Central memory CD8-positive, alpha-beta T cell (primary cell): ENCODE data around the gene THEMIS.

Experiments used
- ATAC-seq: fragments of 150-1000 bp; cut with Tn5 transposase; replicated peaks from 2 replicates; pipeline ENCODE4 v1.10.0; 2022; ENCODE audit warnings: mild to moderate bottlenecking, moderate FRiP score, moderate number of reproducible peaks; ENCODE audit not compliant: poor library complexity, severe bottlenecking; ENCODE audit errors: extremely low read depth
- DNase-seq, 2 donors: peaks; one replicate each; pipeline ENCODE4 v3.0.0; 2021; ENCODE audit warnings: low spot score in 2 of 2
- H3K27ac Mint-ChIP-seq: one replicate; pipeline ENCODE4 v1.8.0; 2022; ENCODE audit warnings: low read depth, mild to moderate bottlenecking, moderate library complexity, mixed read lengths
- H3K27me3 Mint-ChIP-seq: one replicate; pipeline ENCODE4 v1.8.0; 2022; ENCODE audit warnings: mixed read lengths
- H3K36me3 Mint-ChIP-seq: one replicate; pipeline ENCODE4 v1.8.0; 2022; ENCODE audit warnings: mild to moderate bottlenecking, moderate library complexity, mixed read lengths; ENCODE audit not compliant: insufficient read depth
- H3K4me1 Mint-ChIP-seq: one replicate; pipeline ENCODE4 v1.8.0; 2022; ENCODE audit warnings: mixed read lengths
- H3K4me3 Mint-ChIP-seq: one replicate; pipeline ENCODE4 v1.8.0; 2022; ENCODE audit warnings: mild to moderate bottlenecking, moderate library complexity, mixed read lengths
- H3K9me3 Mint-ChIP-seq: one replicate; pipeline ENCODE4 v1.8.0; 2022; ENCODE audit warnings: mixed read lengths

THEMIS gene

DNA sequence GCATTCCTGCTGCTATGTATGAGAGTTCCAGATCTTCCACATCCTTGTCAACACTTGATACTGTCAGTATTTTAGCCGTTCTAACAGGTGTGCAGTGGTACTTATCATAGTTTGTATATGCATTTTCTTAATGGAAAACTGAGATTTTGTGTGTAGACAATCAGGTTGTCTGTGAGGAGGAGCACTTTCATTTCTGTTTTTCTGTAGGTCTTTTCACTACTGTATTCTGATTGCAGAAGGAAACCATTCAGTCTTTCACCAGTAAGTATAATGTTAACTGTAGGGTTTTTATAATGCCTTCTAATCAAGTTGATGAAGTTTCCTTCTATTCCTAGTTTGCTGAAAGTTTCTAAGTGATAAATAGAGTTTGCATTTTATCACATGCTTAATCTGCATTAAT, 216.4 kb downstream of the THEMIS start:
- Mint-ChIP-seq H3K27ac (no peak overlapping the region), H3K36me3 (peaks cover 5% of the 10 kb centered on the region), H3K4me3 (no peak overlapping the region), H3K27me3 (no peaks in the 10 kb centered on the region), H3K4me1 (no peaks in the 10 kb centered on the region), H3K9me3 (peaks cover 7% of the 10 kb centered on the region)
- ATAC-seq = no peak
- DNase-seq = no peak
